IPS-18c (cell line): ENCODE results near the gene RHOT2.

ENCODE experiments used
- H3K4me3 ChIP-seq: 2 replicates; pipeline ENCODE4 v1.7.0; 2013; ENCODE audit warnings: low read depth, mild to moderate bottlenecking, low read length, moderate library complexity; ENCODE audit not compliant: insufficient read depth
- H3K9me3 ChIP-seq: one replicate; pipeline ENCODE4 v1.6.1; 2013; ENCODE audit warnings: mild to moderate bottlenecking, low read length, moderate library complexity; ENCODE audit not compliant: control insufficient read depth, insufficient read depth

The RHOT2 gene

GRCh38 chr16:658679-659571 lies 9.0 kb upstream of the RHOT2 start:
- Histone ChIP-seq H3K9me3 (no peaks in the 10 kb centered on the region), H3K4me3 (no peak overlapping the region)

GRCh38 chr16:659618-660017 lies 8.3 kb upstream of the RHOT2 start:
- Histone ChIP-seq H3K4me3 (no peak overlapping the region), H3K9me3 (no peaks in the 10 kb centered on the region)

GRCh38 chr16:660132-660458 lies 7.8 kb upstream of the RHOT2 start:
- Histone ChIP-seq H3K4me3 (no peak overlapping the region), H3K9me3 (no peaks in the 10 kb centered on the region)

GRCh38 chr16:660459-661183 lies 7.3 kb upstream of the RHOT2 start:
- H3K9me3 ChIP-seq: no peaks in the 10 kb centered on the region
- no peak overlapping the region for H3K4me3 ChIP-seq

GRCh38 chr16:661184-661821 lies 6.6 kb upstream of the RHOT2 start:
- Histone ChIP-seq H3K9me3 (no peaks in the 10 kb centered on the region), H3K4me3 (no peak overlapping the region)

GRCh38 chr16:662095-662494 lies 5.8 kb upstream of the RHOT2 start:
- H3K4me3 ChIP-seq: no peak overlapping the region
- H3K9me3 ChIP-seq: no peaks in the 10 kb centered on the region

GRCh38 chr16:662597-662996 lies 5.3 kb upstream of the RHOT2 start:
- no peak overlapping the region for H3K4me3 ChIP-seq
- H3K9me3 ChIP-seq: no peaks in the 10 kb centered on the region

GRCh38 chr16:666572-666971 lies 1.4 kb upstream of the RHOT2 start:
- H3K4me3 ChIP-seq: no peak overlapping the region
- no peaks in the 10 kb centered on the region for H3K9me3 ChIP-seq

GRCh38 chr16:667113-667779 lies 686 bp upstream of the RHOT2 start:
- Histone ChIP-seq H3K9me3 (no peaks in the 10 kb centered on the region), H3K4me3 (no peak overlapping the region)

- Histone ChIP-seq H3K4me3 (peak overlapping the region; percentile 87), H3K9me3 (no peaks in the 10 kb centered on the region)
Observed at GRCh38 chr16:668519-669171, 713 bp downstream of the RHOT2 start.

GRCh38 chr16:669666-670065 lies 1.7 kb downstream of the RHOT2 start:
- no peak overlapping the region for H3K4me3 ChIP-seq

GRCh38 chr16:670485-671352 lies 2.8 kb downstream of the RHOT2 start:
- Histone ChIP-seq H3K4me3 (no peak overlapping the region), H3K9me3 (no peaks in the 10 kb centered on the region)

More at GRCh38 chr16:669666-670065, 1.7 kb downstream of the RHOT2 start:
- no peaks in the 10 kb centered on the region for H3K9me3 ChIP-seq

GRCh38 chr16:671353-672131 lies 3.6 kb downstream of the RHOT2 start:
- H3K4me3 ChIP-seq: no peak overlapping the region
- no peaks in the 10 kb centered on the region for H3K9me3 ChIP-seq

- H3K9me3 ChIP-seq: no peaks in the 10 kb centered on the region
- no peak overlapping the region for H3K4me3 ChIP-seq
Observed at GRCh38 chr16:672371-672770, 4.4 kb downstream of the RHOT2 start.

GRCh38 chr16:672851-673250 lies 4.9 kb downstream of the RHOT2 start:
- Histone ChIP-seq H3K9me3 (no peaks in the 10 kb centered on the region), H3K4me3 (no peak overlapping the region)
